ENCODE results near the gene TSR2.

GRCh38 chrX:54452920-54453319 is 12.7 kb downstream of the TSR2 start:
- TF ChIP-seq, protein P1, sequence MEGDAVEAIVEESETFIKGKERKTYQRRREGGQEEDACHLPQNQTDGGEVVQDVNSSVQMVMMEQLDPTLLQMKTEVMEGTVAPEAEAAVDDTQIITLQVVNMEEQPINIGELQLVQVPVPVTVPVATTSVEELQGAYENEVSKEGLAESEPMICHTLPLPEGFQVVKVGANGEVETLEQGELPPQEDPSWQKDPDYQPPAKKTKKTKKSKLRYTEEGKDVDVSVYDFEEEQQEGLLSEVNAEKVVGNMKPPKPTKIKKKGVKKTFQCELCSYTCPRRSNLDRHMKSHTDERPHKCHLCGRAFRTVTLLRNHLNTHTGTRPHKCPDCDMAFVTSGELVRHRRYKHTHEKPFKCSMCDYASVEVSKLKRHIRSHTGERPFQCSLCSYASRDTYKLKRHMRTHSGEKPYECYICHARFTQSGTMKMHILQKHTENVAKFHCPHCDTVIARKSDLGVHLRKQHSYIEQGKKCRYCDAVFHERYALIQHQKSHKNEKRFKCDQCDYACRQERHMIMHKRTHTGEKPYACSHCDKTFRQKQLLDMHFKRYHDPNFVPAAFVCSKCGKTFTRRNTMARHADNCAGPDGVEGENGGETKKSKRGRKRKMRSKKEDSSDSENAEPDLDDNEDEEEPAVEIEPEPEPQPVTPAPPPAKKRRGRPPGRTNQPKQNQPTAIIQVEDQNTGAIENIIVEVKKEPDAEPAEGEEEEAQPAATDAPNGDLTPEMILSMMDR (tag by site-specific recombination; IDR thresholded peaks at IDR 0.05) = peak; percentile 48; the same call in 1 of the 2 replicates
- TF ChIP-seq ZNF623 (tag by site-specific recombination; IDR thresholded peaks at IDR 0.05) (no peak), ZNF792 (tag by site-specific recombination; IDR thresholded peaks at IDR 0.05) (no peak), ZNF416 (tag by site-specific recombination; IDR thresholded peaks at IDR 0.05) (no peak), ZNF596 (tag by site-specific recombination; IDR thresholded peaks at IDR 0.05) (no peak), ZNF311 (tag by site-specific recombination; IDR thresholded peaks at IDR 0.05; ENCODE audit: borderline replicate concordance) (no peak), ZNF621 (tag by site-specific recombination; IDR thresholded peaks at IDR 0.05) (no peak), ZNF24 (tag by site-specific recombination; IDR thresholded peaks at IDR 0.05) (no peak), ZNF513 (tag by site-specific recombination; IDR thresholded peaks at IDR 0.05) (no peak), KLF10 (tag by site-specific recombination; IDR thresholded peaks at IDR 0.05) (no peak)
- TF ChIP-seq, protein P2, sequence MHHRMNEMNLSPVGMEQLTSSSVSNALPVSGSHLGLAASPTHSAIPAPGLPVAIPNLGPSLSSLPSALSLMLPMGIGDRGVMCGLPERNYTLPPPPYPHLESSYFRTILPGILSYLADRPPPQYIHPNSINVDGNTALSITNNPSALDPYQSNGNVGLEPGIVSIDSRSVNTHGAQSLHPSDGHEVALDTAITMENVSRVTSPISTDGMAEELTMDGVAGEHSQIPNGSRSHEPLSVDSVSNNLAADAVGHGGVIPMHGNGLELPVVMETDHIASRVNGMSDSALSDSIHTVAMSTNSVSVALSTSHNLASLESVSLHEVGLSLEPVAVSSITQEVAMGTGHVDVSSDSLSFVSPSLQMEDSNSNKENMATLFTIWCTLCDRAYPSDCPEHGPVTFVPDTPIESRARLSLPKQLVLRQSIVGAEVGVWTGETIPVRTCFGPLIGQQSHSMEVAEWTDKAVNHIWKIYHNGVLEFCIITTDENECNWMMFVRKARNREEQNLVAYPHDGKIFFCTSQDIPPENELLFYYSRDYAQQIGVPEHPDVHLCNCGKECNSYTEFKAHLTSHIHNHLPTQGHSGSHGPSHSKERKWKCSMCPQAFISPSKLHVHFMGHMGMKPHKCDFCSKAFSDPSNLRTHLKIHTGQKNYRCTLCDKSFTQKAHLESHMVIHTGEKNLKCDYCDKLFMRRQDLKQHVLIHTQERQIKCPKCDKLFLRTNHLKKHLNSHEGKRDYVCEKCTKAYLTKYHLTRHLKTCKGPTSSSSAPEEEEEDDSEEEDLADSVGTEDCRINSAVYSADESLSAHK (tag by site-specific recombination; IDR thresholded peaks at IDR 0.05) = no peak
